ENCODE measurements around the gene ANKRD63.

Gene ANKRD63

GRCh38 chr15:40282869-40283614 is at the start of gene ANKRD63:
Gene ANKRD63 (minus strand): TSS chr15:40283064. CDS start chr15:40282586, 478 bp downstream.
- no peak for DNase-seq (ENCODE audit: low read depth)

GRCh38 chr15:40332113-40332781 is 49.4 kb upstream of the ANKRD63 start:
- no peak for DNase-seq (ENCODE audit: low read depth)

- DNase-seq (ENCODE audit: low read depth) = no peak
These were observed 48.8 kb upstream of the ANKRD63 start for GRCh38 chr15:40331637-40332036.

- DNase-seq (ENCODE audit: low read depth) = no peak
These were observed 48.2 kb upstream of the ANKRD63 start for GRCh38 chr15:40331026-40331425.

GRCh38 chr15:40330368-40330836 is 47.5 kb upstream of the ANKRD63 start:
- DNase-seq (ENCODE audit: low read depth) = no peak

- DNase-seq (ENCODE audit: low read depth) = no peak
These were observed 46.9 kb upstream of the ANKRD63 start for GRCh38 chr15:40329804-40330203.

GRCh38 chr15:40328751-40329150 is 45.9 kb upstream of the ANKRD63 start:
- no peak for DNase-seq (ENCODE audit: low read depth)

GRCh38 chr15:40328176-40328575 is 45.3 kb upstream of the ANKRD63 start:
- DNase-seq (ENCODE audit: low read depth) = no peak

- DNase-seq (ENCODE audit: low read depth) = no peak
These were observed 44.6 kb upstream of the ANKRD63 start for GRCh38 chr15:40327457-40327856.

- no peak for DNase-seq (ENCODE audit: low read depth)
These were observed 42.8 kb upstream of the ANKRD63 start for GRCh38 chr15:40325700-40326099.

- DNase-seq (ENCODE audit: low read depth) = no peak
These were observed 42.3 kb upstream of the ANKRD63 start for GRCh38 chr15:40325188-40325587.

- no peak for DNase-seq (ENCODE audit: low read depth)
These were observed 41.4 kb upstream of the ANKRD63 start for GRCh38 chr15:40323953-40324937.

GRCh38 chr15:40323239-40323952 is 40.5 kb upstream of the ANKRD63 start, which contains the start of gene INAFM2:
Gene INAFM2 (plus strand): TSS chr15:40323692. CDS start chr15:40324056, 364 bp downstream.
- peak; percentile 85 for DNase-seq (ENCODE audit: low read depth)

GRCh38 chr15:40322531-40323238 is 39.8 kb upstream of the ANKRD63 start:
- DNase-seq (ENCODE audit: low read depth) = no peak

GRCh38 chr15:40320931-40321371 is 38.1 kb upstream of the ANKRD63 start:
- DNase-seq (ENCODE audit: low read depth) = peak; percentile 26

GRCh38 chr15:40320409-40320808 is 37.5 kb upstream of the ANKRD63 start:
- DNase-seq (ENCODE audit: low read depth) = no peak

- no peak for DNase-seq (ENCODE audit: low read depth)
These were observed 34.7 kb upstream of the ANKRD63 start for GRCh38 chr15:40317580-40317979.

GRCh38 chr15:40316931-40317330 is 34.1 kb upstream of the ANKRD63 start:
- no peak for DNase-seq (ENCODE audit: low read depth)

- no peak for DNase-seq (ENCODE audit: low read depth)
These were observed 31.9 kb upstream of the ANKRD63 start for GRCh38 chr15:40314723-40315276.
